Measurements from ENCODE around the gene AMPH. TPM values are rescaled to one million over a fixed set of nuclear protein-coding genes. Genes with fewer than 3 reads are reported as not detected.

AMPH gene
- total RNA-seq, 1 experiment from 2014 or later = not detected

DNA sequence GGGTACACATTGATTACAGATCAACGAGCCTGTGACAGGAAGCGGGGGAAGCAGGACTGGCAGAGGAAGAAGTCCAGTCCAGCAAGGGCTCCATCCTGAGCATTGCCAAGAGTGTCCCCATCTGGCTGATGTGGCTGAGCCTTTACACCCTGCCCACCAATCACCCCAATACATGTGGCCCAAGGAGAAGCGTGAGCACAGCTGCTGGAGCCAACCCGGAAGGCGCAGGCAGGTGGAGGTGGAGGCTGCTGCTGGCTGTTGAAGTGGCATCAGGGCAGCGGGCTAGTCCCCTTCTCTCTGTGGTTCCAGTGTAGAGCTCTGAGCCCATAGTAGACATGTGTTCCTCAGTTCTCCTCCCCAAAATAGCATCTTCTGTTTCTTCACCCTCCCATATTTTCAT, 6.8 kb upstream of the AMPH start:
- Histone ChIP-seq H3K9me2 (ENCODE audit: insufficient read depth) (no peaks in the 10 kb centered on the region), H3K9me3 (ENCODE audit: insufficient read depth, low read depth) (peaks cover 5% of the 10 kb centered on the region; the same call in 1 of the 2 replicates), H3K36me3 (ENCODE audit: low read depth) (no peaks in the 10 kb centered on the region), H3K79me2 (ENCODE audit: low read depth) (no peaks in the 10 kb centered on the region), H3F3A (ENCODE audit: insufficient read depth, low read depth) (no peaks in the 10 kb centered on the region), H3K4me3 (no peak overlapping the region), H3K4me1 (replicated peaks; ENCODE audit: insufficient read depth) (no peaks in the 10 kb centered on the region), H2AFZ (no peak overlapping the region), H4K20me1 (ENCODE audit: insufficient read depth) (no peaks in the 10 kb centered on the region), H3K4me2 (no peak overlapping the region), H3K27me3 (ENCODE audit: insufficient read depth, low read depth) (peaks cover 29% of the 10 kb centered on the region), H3K27ac (no peak overlapping the region)
- no TSS peak for BruUV-seq (replicated peaks)
- POLR2A ChIA-PET (ENCODE audit: unreplicated experiment) = no interaction called here
- intact Hi-C loops (cut with micrococcal nuclease; ENCODE audit: unreplicated experiment) = no loop called here
- DNase-seq = no peak
- CTCF ChIA-PET = no interaction called here
- TF ChIP-seq, protein P1, sequence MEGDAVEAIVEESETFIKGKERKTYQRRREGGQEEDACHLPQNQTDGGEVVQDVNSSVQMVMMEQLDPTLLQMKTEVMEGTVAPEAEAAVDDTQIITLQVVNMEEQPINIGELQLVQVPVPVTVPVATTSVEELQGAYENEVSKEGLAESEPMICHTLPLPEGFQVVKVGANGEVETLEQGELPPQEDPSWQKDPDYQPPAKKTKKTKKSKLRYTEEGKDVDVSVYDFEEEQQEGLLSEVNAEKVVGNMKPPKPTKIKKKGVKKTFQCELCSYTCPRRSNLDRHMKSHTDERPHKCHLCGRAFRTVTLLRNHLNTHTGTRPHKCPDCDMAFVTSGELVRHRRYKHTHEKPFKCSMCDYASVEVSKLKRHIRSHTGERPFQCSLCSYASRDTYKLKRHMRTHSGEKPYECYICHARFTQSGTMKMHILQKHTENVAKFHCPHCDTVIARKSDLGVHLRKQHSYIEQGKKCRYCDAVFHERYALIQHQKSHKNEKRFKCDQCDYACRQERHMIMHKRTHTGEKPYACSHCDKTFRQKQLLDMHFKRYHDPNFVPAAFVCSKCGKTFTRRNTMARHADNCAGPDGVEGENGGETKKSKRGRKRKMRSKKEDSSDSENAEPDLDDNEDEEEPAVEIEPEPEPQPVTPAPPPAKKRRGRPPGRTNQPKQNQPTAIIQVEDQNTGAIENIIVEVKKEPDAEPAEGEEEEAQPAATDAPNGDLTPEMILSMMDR (conservative IDR thresholded peaks at IDR 0.05) = no peak
- TF ChIP-seq EZH2 (IDR thresholded peaks at IDR 0.05; ENCODE audit: low read depth) = no peak

- Histone ChIP-seq H3K4me3 (no peak overlapping the region), H2AFZ (no peak overlapping the region), H3K4me2 (no peak overlapping the region), H3F3A (ENCODE audit: insufficient read depth, low read depth) (no peaks in the 10 kb centered on the region), H3K79me2 (ENCODE audit: low read depth) (no peaks in the 10 kb centered on the region), H3K4me1 (replicated peaks; ENCODE audit: insufficient read depth) (no peaks in the 10 kb centered on the region), H3K27me3 (ENCODE audit: insufficient read depth, low read depth) (peaks cover 47% of the 10 kb centered on the region), H3K27ac (no peak overlapping the region), H3K9me2 (ENCODE audit: insufficient read depth) (no peaks in the 10 kb centered on the region), H3K36me3 (ENCODE audit: low read depth) (no peaks in the 10 kb centered on the region), H4K20me1 (ENCODE audit: insufficient read depth) (no peaks in the 10 kb centered on the region), H3K9me3 (ENCODE audit: insufficient read depth, low read depth) (peaks cover 5% of the 10 kb centered on the region; the same call in 1 of the 2 replicates)
- POLR2A ChIA-PET (ENCODE audit: unreplicated experiment) = no interaction called here
- CTCF ChIA-PET = no interaction called here
- no peak for TF ChIP-seq EZH2 (IDR thresholded peaks at IDR 0.05; ENCODE audit: low read depth)
- TF ChIP-seq, protein P1 (conservative IDR thresholded peaks at IDR 0.05) = no peak
- BruUV-seq (replicated peaks) = no TSS peak
- intact Hi-C loops (cut with micrococcal nuclease; ENCODE audit: unreplicated experiment) = no loop called here
- DNase-seq = no peak
These were observed 1.2 kb upstream of the AMPH start for GRCh38 chr7:38632411-38632810.

DNA sequence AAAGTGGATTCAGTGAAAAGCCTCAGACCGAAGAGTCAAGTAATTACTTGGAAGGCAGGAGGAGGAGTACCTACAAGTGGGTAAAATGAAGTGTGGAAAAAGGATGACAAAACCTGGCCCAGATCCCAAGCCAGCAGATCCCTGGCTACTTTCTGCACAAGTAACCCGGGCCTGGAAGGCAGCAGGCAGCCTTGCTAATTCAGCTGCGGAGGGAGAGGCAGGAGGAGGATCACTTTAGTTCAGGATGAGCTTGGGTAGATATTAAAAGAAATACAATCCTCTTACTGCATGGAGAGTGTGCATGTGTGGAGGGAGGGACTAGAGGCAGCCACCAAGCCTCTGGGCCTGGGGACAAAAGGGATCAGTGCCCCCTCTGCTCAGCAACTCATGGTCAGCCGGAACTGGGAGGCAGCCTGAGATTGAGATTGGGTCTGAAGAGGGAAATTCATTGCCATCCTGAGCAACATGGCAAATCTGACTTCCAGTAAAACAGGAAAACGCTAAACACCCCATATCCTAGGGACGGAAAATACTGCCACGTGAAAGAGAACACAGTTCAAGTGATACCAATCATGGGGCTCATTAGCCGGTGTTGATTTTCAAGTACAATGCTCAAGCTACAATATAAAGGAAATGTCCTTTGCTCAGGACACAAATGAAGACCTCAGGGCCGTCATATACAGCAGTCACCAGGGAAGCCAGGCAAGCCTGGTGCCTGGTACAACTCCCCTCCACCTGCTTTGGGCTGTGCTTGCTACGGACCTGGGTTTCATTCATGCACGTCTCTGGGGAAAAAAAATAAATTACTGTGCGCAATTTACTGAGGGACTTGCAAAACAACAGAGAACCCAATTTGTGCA, 1.3 kb downstream of the AMPH start:
- Histone ChIP-seq H3F3A (ENCODE audit: insufficient read depth, low read depth) (no peaks in the 10 kb centered on the region), H3K4me1 (replicated peaks; ENCODE audit: insufficient read depth) (no peaks in the 10 kb centered on the region), H3K27ac (no peak overlapping the region), H2AFZ (no peak overlapping the region), H4K20me1 (ENCODE audit: insufficient read depth) (no peaks in the 10 kb centered on the region), H3K9me3 (ENCODE audit: insufficient read depth, low read depth) (no peaks in the 10 kb centered on the region), H3K27me3 (ENCODE audit: insufficient read depth, low read depth) (peaks cover 44% of the 10 kb centered on the region), H3K4me3 (no peak overlapping the region), H3K9me2 (ENCODE audit: insufficient read depth) (no peaks in the 10 kb centered on the region), H3K36me3 (ENCODE audit: low read depth) (no peaks in the 10 kb centered on the region), H3K79me2 (ENCODE audit: low read depth) (no peaks in the 10 kb centered on the region), H3K4me2 (no peak overlapping the region)
- peak in 1 of 2 experiments; percentile 4 for DNase-seq
- intact Hi-C loops (cut with micrococcal nuclease; ENCODE audit: unreplicated experiment) = no loop called here
- BruUV-seq (replicated peaks) = no TSS peak
- TF ChIP-seq, protein P1 (conservative IDR thresholded peaks at IDR 0.05) = no peak
- no peak for TF ChIP-seq EZH2 (IDR thresholded peaks at IDR 0.05; ENCODE audit: low read depth)
- ChIA-PET CTCF (no interaction called here), POLR2A (ENCODE audit: unreplicated experiment) (no interaction called here)
